ELR (cell line): ENCODE measurements around the gene PARP2.
"Not testable (repeated sequence)": the region's sequence is repeated elsewhere in the genome, so short reads cannot be mapped to it uniquely, and the experiment has no call there.

Source experiments
- DNase-seq: peaks from one replicate; pipeline ENCODE4 v3.0.0-alpha.2; 2015; ENCODE audit warnings: low read depth

The PARP2 gene

DNA sequence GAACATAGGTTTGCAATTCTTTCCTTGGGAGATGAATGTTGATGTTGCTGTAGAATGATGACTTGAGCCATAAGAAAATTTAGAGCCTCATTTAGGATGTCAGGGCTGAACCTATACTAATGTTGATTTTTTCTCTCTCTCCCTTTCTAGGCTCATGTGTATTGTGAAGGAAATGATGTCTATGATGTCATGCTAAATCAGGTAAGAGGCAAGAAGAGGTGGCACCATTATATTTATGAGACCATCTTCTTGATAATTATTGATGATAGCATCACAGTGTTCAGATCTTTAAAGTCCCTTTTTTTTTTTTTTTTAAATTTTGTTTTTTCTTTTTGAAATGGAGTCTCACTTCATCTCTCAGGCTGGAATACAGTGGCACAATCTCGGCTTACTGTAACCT, 3.3 kb downstream of the PARP2 start:
- no peak for DNase-seq

GRCh38 chr14:20347747-20348146, 4.3 kb downstream of the PARP2 start:
- DNase-seq = no peak

DNA sequence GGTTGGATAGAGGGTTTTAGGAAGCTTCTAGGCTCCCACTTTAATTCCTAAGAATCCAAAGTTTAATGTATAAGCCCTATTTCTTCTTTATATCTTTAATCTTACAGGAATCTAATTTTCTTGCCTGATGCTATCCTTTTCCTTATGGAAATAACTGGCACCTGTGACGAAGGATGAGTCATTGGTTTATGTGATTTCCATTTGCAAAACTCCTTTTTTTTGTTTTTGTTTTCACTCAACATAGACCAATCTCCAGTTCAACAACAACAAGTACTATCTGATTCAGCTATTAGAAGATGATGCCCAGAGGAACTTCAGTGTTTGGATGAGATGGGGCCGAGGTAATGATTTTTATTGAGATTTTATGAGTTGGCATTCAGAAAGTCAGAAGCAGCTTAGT, 6.8 kb downstream of the PARP2 start:
- peak; percentile 54 for DNase-seq

GRCh38 chr14:20350860-20351259, 7.4 kb downstream of the PARP2 start:
- peak; percentile 11 for DNase-seq

GRCh38 chr14:20356422-20356821, 13.0 kb downstream of the PARP2 start:
- DNase-seq = peak; percentile 25

DNA sequence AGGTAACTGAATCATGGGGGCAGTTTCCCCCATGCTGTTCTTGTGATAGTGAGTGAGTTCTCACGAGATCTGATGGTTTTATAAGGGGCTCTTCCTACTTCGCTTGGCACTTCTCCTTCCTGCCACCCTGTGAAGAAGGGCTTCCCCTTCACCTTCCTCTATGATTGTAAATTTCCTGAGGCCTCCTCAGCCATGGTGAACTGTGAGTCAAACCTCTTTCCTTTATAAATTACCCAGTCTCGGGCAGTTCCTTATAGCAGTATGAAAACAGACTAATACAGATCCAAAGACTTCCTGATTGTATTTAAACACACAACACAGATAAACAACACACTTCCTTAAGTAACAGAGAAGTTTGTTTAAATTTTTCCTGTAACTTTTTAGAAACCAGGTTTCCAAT, 15.0 kb downstream of the PARP2 start:
- not testable (repeated sequence) for DNase-seq

DNA sequence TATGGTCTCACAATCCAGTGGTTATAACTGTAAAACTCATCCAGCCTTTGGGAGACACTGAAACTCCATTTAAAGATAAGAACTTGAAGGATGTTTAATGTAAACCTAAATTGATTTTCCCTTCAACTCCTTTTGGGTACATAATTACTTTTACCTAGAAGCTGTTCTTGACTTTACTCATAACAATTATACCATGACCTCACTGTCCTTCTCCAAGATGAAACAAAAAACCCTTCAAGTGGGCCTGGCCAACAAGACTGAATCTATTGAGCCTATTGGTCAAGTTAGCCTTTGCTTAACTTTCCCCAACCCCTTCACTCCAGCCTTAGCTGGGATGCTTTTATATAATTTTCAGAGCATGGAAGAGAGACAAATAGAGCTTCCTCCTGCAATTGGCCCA, 22.5 kb downstream of the PARP2 start:
- no peak for DNase-seq

GRCh38 chr14:20372796-20373195, 29.4 kb downstream of the PARP2 start:
- DNase-seq = no peak

- DNase-seq = no peak
Measured at GRCh38 chr14:20375471-20375870, 32.0 kb downstream of the PARP2 start.

DNA sequence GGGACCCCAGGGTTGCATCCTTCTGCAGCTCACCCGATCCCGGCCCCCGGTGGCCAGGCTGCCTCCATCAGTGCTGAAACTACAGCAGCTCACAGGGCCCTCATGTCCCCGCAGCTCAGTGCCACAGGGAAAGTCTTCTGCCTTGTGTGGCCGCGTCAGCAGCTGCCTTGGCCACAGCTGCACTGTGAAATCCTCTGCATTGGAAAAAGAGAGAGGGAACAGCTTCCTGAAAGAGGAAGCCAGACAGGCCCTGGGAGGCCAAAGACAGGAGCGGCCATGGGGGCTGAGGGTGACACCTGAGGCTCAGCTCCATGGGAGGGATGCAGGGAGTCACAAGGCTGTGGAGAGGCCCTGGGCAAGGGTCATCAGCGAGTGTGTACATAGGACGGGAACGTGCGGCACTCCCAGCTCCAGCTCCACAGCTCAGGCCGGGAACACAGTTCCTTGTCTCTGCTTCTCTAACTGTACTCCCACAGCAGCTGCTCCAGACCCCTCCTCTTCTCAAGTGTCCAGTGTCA, 32.7 kb downstream of the PARP2 start:
- DNase-seq = no peak

- no peak for DNase-seq
Measured at GRCh38 chr14:20377171-20377570, 33.7 kb downstream of the PARP2 start.

DNA sequence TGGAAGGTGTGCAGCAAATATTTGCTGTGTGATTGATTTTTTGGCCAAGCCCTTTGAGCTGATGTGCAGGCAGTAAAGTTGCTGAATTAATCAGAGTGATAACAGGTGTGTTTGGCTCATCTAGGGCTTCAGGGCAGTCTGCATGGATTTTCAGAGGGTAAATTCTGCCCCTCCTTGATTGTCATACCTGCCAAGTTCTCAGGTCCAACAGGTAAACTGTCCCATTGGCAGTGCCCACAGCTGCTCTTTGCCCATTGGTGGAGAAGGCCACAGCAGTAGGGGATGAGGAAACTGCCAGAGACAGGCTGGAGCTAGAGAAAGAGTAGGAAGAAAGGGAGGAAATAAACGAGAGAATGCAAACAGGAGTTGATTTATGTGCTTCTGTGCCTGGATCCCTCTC, 36.3 kb downstream of the PARP2 start:
- DNase-seq = no peak

DNA sequence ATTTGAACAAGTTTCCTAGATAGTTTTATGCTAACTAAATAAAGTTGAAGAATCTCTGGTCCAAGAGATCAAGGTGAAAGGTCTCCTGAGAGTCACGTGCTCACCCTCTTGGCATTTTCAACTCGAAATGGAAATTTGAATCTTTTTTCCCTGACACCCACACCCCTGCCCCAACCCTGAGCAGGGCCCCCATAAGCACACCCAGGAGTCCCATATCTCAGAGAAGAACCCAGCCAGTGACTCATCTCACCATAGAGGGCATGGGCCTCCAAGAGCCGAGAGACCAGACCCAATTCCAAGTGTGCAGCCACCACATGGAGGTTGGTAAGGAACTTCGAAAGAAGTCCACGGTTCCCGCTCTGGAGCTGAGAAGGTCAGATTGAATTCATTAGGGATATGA, 37.2 kb downstream of the PARP2 start:
- no peak for DNase-seq

DNA sequence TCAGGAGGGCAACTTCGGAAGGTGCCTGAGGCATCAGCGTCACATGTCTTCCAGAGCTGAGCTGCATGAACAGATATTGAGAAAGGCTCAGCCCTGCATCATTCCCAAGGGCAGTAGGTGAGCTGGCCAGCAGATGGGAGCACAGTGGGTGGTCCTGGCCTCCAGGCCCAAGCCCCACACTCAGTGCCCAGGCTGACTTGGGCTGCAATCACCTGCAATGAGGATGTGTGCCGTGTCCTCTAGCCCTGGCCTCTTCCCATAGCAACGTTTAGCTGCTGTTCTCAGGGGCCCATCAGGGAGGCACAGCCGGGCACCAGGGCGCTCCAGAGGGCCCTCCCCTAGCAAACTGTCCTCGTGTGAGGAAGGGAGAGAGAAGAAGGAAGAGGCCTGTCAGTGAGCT, 37.9 kb downstream of the PARP2 start:
- no peak for DNase-seq

GRCh38 chr14:20382526-20382925, 39.1 kb downstream of the PARP2 start:
- DNase-seq = no peak

GRCh38 chr14:20383032-20383431, 39.6 kb downstream of the PARP2 start:
- DNase-seq = no peak

DNA sequence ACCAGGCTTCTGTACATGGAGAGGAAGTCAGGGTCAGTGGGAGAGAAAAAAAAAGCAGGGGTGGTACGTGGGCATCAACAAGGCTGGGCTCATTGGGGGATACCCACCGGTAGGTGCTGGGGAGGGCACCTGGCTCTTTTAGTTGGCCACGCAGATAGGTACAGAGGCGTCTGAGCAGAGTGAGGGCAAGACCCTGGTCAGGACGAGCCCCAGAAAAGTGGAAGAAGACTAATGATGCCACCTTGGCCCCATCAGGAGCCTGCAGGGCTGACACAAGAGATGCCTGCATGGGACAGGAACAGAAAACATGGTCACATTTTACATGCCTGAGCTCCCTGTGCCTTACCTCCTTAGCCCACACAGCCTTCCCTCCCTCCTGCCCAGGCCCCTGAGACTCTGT, 40.2 kb downstream of the PARP2 start:
- DNase-seq = no peak

DNA sequence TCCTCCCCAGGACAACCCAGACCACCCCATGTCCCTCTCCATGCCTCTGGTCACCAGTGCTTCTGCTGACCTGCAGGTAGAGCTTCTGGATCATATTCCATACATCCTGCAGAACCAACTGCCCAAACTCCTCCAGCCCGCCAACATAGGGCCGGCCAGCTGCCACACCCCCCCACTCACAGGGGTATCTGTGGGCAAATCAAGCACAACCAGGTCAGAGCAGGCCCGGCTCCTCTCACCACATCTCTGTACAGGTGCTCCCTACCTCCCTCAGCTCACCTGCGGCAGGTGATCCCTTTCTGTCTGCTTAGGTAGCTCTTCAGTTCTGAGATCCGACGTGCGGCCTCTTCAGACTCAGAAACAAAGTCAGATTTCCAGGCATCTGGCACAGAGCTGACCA, 40.9 kb downstream of the PARP2 start:
- DNase-seq = no peak

DNA sequence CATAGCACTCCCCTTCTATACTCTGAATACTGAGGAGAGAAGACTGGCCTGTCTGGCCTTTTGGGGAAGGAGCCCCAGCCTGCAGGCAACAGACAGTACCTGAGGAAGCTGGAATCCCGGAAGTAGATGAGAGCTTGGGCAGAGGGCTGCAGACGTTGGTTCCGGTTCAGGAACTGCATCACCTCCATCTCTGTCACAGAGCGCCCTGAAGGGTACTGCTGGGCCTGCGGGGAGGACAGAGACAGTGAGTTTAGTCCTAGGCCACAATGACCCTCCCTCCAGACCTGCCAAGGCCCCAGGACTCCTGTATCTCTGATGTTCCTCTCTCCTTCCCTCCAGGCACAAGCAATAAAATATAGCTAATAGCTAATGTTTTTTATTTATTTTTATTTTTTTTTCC, 41.5 kb downstream of the PARP2 start:
- DNase-seq = no peak

DNA sequence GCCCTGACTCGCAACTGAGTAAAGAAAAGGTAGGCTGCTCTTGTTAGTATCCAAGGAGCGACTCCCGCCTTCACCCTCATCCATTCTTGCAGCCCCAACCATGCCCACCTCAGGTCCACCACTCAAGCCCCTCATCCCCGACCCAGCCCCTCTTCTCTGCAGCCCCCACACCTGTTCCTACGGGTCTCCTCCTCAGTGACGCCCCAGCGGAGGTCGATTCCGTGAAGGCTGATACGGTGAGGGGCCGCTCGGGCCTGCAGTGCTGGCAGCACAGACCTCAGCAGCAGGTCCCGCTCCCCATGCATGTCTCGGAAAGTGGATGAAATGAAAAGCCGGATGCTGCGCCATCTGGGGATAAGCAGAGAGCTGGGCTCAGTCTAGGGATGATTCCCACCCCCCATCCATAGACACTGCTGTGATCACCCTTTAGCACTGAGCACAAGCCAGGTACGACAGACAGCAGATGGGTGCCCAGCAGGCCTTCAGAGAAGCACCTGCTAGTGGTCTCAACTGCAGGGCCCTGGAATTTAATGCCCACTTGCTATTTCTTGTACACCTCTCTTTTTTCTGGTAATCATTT, 42.9 kb downstream of the PARP2 start:
- DNase-seq = no peak

DNA sequence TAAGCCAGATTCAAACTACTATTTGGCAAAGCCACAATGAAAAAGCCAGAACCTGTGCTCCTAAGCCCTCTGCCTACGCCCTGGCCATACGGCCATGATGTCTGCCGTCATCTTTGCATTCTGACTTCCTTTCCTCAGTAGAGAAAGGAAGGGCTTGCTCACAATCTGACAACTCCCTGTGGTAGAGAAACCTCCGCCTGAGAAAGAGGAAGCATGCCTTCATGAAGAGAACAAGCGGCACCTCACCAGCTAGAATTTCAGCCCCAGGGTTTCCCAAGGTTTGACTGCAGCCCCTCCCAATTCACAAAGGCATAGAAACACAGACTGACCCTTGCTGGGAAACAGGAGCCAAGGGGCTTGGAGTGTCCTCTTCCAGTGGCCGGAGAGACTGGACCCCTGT, 44.1 kb downstream of the PARP2 start:
- DNase-seq = no peak

DNA sequence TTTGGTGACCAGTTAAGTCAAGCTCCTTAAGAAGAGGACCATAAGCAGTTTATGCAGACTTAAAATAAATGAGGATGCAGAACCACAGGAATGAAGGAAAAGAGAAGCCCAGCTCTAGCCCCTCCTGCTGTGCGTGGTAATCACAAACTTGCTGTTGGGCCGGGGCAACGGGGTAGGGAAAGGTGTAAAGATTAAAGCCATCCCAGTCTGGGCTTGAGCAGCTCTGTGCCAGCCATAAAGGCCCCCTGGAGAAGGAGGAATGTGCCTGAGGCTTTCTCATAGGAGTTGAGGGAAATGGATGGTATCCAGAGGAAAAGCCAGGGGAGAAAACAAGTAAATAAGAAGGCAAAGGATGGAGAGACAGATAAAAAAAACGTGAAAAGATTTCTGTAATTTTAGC, 44.7 kb downstream of the PARP2 start:
- DNase-seq = no peak

DNA sequence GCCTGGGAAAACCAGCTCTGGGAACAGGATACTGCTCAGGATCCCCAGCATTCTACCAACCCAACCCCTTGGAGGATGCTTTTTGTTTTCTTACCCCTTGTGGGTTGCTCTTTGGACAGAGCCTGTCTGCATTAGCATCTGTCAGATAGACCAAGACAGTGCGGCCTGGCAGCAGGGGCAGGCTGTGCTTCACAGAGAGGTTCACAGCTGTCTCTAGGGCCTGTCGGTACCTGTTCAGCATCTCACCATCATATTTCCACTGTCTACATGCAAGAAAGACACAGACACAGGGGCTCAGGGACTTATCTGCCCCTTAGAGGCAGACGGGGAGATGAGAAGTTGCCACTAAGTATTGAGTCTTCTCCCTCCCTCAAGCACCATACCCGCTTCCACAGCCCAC, 48.1 kb downstream of the PARP2 start:
- no peak for DNase-seq

GRCh38 chr14:20397511-20397910, 54.1 kb downstream of the PARP2 start:
- no peak for DNase-seq

DNA sequence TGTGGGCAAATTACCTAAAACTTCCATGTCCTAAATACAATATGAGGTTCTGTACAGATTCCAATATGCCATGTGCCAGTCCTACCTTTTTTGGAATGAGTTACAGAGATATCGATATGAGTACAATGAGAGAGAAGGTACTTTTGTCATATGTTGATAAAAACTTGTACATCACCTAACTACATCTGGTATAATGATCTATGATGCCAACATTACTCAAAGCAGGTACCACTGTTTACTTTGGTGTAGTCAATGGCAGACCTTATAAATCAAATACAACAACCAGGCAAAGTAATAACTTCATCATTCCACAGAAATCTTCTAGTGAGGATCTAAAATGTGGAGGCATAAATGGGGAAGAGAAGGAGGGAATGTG, 57.1 kb downstream of the PARP2 start:
- no peak for DNase-seq
